Measurements from ENCODE around the gene A2M.

- TF ChIP-seq CTCF (IDR thresholded peaks at IDR 0.05; ENCODE audit: poor library complexity) = no peak
- TF ChIP-seq EZH2 (IDR thresholded peaks at IDR 0.05; ENCODE audit: borderline replicate concordance) = no peak
These were observed 33.2 kb upstream of the A2M start for GRCh38 chr12:9148926-9149325.
